ENCODE results near the gene FAM32A.

Gene FAM32A

GRCh38 chr19:16225279-16226183, 40.3 kb downstream of the FAM32A start:
- DNase-seq (ENCODE audit: low spot score) = no peak

GRCh38 chr19:16226184-16226591, 41.0 kb downstream of the FAM32A start:
- no peak for DNase-seq (ENCODE audit: low spot score)

GRCh38 chr19:16226878-16227836, 41.9 kb downstream of the FAM32A start:
- no peak for DNase-seq (ENCODE audit: low spot score)

GRCh38 chr19:16227837-16228636, 42.8 kb downstream of the FAM32A start:
- DNase-seq (ENCODE audit: low spot score) = no peak

- DNase-seq (ENCODE audit: low spot score) = no peak
These were observed 43.6 kb downstream of the FAM32A start for GRCh38 chr19:16228637-16229321.

- DNase-seq (ENCODE audit: low spot score) = no peak
These were observed 44.1 kb downstream of the FAM32A start for GRCh38 chr19:16229322-16229641.

- no peak for DNase-seq (ENCODE audit: low spot score)
These were observed 46.9 kb downstream of the FAM32A start for GRCh38 chr19:16232127-16232526.

GRCh38 chr19:16232568-16232967, 47.4 kb downstream of the FAM32A start:
- DNase-seq (ENCODE audit: low spot score) = no peak

- DNase-seq (ENCODE audit: low spot score) = no peak
These were observed 48.0 kb downstream of the FAM32A start for GRCh38 chr19:16233081-16233776.

GRCh38 chr19:16233836-16234551, 48.8 kb downstream of the FAM32A start:
- no peak for DNase-seq (ENCODE audit: low spot score)

- DNase-seq (ENCODE audit: low spot score) = no peak
These were observed 49.6 kb downstream of the FAM32A start for GRCh38 chr19:16234552-16235445.

GRCh38 chr19:16235811-16236652, 50.8 kb downstream of the FAM32A start:
- DNase-seq (ENCODE audit: low spot score) = no peak
